ENCODE results near the gene FBXL17.

DNA sequence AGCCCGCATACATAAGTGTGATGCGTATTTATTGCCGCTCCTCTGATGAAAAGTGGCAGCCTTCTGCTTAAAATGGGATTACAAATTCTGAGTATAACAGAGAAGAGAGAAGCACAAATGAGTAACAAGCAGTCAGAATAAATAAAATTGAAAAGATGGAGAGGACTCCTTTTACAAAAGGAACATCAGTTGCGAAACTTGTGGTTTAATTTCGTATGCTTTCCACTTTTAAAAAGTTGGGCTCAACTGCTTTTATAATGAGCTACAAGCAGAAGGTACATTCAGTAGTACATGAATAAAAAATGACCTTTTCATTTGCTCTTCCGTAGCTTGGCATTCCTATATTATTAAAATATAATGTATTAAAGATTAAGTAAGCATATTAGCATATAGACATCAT, 320.0 kb downstream of the FBXL17 start:
- TF ChIP-seq, protein P1, sequence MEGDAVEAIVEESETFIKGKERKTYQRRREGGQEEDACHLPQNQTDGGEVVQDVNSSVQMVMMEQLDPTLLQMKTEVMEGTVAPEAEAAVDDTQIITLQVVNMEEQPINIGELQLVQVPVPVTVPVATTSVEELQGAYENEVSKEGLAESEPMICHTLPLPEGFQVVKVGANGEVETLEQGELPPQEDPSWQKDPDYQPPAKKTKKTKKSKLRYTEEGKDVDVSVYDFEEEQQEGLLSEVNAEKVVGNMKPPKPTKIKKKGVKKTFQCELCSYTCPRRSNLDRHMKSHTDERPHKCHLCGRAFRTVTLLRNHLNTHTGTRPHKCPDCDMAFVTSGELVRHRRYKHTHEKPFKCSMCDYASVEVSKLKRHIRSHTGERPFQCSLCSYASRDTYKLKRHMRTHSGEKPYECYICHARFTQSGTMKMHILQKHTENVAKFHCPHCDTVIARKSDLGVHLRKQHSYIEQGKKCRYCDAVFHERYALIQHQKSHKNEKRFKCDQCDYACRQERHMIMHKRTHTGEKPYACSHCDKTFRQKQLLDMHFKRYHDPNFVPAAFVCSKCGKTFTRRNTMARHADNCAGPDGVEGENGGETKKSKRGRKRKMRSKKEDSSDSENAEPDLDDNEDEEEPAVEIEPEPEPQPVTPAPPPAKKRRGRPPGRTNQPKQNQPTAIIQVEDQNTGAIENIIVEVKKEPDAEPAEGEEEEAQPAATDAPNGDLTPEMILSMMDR (IDR thresholded peaks at IDR 0.05) = no peak
- TF ChIP-seq POLR2A (IDR thresholded peaks at IDR 0.05) = no peak

Data from Peyer's patch (tissue), 4 donors.